ENCODE measurements around the gene CNGA3.

The CNGA3 gene

DNA sequence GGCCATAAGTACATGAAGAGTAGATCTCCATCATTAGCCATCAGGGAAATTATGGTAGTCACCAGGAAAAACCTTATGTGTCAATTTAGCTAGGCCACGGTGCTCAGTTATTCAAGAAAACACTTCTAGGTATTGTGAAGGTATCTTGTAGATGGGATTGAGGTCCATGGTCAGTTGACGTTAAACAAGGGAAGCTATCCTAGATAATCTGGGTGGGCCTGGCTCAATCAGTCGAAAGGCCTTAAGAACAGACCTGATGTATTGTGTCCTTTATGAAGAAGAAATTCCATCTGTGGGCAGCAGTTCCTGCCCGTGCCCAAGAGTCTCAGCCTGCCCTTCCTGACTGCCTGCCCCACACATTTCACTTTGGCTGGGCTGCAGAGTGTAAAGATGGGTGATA is 16.7 kb upstream of the CNGA3 start:
- DNase-seq, result no peak

GRCh38 chr2:98332989-98333388 is 13.3 kb upstream of the CNGA3 start:
- DNase-seq, result no peak

DNA sequence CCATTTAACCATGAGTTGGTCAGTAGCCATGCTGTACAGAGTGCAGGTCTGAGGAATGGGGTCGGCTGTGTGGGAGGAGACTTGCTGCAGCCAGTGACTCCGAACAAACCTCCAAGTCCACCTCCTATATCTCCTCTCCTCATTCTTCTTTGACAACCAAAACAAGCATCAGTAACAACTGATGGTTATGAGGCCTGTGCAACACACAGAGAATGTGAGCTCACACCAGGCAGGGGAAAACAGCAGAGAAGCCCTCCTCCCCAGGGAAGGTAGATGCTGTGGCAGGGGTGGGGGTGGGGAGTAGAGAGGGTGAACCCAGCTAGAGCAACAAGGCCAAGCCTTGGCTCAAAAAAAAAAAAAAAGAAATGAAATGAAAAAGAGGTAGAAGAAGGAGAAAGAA is 12.3 kb upstream of the CNGA3 start:
- DNase-seq, result no peak

DNA sequence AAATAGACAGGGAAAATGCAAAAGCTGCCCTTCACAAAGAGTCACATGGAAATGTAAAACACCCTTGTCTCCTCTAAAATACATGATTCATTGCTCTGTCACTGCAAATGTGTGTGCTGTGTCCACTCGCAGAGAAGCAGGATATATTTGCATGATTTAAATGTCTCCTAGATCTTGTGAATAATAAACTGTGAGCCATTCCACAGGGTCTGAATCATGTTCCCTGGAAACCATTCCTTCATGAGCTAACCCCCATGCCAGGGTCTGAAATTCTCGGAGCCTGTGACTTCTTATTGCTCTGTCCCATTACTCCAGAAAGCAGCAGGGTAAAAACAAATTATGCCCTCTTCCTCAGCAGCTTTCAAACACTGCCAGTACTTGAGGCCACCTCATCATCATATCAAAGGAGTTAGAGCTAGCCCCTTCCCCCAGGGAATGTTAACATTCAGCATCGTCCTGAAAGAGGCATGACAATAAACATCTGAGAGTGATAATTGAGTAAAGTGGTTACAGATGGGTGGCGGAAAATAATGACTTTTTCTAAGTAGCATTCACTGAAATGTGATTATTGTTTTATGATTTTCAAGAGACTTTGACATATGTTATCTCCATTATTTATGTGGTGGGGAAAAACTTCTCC is 11.7 kb upstream of the CNGA3 start:
- DNase-seq, result no peak

GRCh38 chr2:98335271-98335670 is 11.0 kb upstream of the CNGA3 start:
- DNase-seq, result no peak

DNA sequence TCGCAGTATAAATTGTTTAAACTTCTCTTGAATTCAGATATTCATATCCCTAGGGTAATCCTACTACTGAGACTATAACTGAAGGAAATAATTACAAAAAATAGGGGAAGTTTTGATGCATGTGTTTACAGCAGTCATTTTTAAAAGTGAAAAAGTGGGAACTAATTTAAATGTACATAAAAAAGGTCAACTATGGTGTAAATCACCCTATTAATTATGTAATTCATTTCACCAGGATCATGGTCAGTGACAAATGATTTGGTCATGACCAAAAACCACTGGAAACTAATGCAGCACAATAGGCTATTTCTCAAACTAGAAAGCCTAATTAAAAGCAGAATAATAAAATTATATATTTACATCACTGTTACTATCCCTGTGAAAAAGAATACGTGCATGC is 5.0 kb upstream of the CNGA3 start:
- DNase-seq, result no peak

- DNase-seq, result no peak
Observed at GRCh38 chr2:98343285-98343684, 3.0 kb upstream of the CNGA3 start.

GRCh38 chr2:98347298-98348065 is 1.2 kb downstream of the CNGA3 start:
- no peak for DNase-seq

- no peak for DNase-seq
Observed at GRCh38 chr2:98348066-98348561, 1.9 kb downstream of the CNGA3 start.

DNA sequence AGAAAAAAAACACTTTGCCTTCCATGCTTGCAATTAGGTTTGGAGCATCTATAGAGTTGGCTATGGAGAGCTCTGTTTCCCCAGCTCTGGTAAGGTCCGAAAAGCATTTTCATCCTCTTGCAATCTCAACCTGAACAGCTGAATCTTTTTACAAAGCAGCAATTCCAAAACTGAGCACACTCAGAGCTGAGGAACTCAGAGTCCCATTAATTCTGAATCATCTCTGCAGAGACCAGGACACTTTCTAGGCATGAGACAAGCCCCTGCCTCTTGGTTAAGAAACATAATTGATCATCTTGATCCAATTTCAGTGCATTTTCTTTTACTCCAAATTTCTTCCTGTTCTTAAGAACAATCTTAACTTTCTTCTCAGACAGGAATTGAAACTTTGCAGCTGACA is 4.2 kb downstream of the CNGA3 start:
- no peak for DNase-seq

DNA sequence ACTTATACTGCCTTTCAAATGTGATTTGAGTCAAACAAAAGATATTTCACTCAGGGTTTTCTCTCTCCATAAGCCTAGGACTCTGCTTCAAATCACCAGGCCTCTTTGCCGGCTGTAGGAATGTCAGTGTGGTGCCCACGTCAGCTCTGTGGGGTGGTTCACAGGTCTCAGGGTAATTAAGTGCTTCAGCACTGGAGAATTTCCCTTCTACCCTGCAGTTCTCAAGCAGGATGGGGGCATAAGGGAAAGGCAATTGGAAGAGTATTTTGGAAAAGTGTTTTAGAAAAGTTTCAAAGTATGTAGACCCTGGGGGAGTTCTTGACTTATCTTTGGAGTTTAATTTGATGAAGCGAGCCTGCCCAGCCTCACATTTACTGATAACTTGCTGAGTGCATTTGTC is 9.6 kb downstream of the CNGA3 start:
- DNase-seq, result no peak

DNA sequence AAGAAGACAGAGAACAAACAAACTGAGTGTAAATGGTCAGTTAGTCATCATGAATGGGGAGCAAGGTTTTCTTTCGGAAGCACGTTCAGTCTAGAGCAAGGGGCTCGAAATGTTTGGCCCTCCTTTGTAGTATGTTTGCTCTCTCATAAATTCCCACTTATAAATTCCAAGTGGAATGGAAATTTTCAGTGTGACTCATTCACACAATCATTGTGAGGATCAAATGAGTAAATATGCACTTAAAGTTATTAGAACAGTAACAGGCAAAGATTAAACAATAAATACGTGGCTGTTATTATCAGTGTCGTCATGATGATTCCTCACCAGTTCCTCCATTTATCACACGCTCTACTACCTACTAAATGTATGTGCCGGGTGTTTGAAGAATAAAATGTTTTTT is 10.5 kb downstream of the CNGA3 start:
- no peak for DNase-seq

DNA sequence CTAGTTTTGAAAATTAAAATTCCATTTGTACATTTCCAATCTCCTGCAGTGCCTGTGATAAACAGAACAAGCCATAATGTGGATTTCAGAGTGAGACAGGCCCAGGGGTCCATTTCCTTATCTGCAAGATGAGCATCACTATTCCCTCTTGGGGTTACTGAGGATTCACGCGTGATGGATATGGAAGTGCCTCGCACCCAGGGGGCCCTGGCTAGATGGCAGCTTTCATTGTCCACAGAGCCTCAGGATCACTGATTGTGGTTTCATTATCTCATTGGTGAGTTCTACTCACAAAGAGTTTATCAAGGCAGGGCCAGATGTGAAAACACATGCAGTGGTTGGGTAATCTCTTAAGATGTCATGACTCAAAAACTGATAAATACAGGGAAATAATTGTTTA is 11.6 kb downstream of the CNGA3 start:
- DNase-seq, result no peak

GRCh38 chr2:98359986-98360385 is 13.7 kb downstream of the CNGA3 start:
- no peak for DNase-seq

DNA sequence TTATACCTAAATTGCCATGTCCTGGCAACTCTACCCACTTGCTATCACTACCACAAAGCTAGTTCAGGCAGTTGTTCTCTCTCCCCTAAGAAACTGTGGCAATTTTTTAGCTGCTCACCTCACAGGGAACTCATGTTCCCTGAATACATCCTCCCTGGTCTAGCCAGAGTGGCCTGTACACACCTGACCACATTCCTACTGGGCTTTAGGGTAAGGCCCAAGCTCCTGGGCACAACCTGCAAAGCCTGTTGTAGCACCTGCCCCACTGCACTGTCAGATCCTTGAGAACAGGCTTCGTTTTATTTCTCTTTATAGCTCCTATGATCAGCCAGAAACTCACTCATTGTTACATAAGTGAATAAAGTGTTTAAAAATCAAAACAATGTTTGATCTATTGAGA is 21.5 kb downstream of the CNGA3 start:
- no peak for DNase-seq

DNA sequence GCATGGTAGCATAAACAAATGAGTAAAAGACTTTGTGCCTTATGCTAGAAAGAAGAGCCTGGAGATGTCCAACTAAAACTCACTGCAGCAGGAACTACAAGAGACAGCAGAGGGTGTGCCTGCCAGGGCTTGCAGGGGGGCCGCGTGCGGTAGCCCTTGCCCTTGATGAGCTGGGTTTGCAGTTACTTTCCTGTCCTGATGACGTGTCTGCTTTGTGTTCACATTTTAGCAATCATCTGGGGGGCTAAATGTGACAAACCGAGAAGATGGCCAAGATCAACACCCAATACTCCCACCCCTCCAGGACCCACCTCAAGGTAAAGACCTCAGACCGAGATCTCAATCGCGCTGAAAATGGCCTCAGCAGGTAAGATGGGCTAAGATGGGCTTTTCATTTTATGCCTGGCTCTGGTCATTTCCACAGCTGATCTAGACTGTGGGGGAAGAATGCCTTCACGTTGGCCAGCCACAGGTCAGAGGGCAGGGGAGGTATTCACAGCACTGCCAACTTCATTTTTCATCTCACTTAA is 23.5 kb downstream of the CNGA3 start:
- DNase-seq, result no peak

- DNase-seq, result no peak
Observed at GRCh38 chr2:98372121-98372520, 25.9 kb downstream of the CNGA3 start.

DNA sequence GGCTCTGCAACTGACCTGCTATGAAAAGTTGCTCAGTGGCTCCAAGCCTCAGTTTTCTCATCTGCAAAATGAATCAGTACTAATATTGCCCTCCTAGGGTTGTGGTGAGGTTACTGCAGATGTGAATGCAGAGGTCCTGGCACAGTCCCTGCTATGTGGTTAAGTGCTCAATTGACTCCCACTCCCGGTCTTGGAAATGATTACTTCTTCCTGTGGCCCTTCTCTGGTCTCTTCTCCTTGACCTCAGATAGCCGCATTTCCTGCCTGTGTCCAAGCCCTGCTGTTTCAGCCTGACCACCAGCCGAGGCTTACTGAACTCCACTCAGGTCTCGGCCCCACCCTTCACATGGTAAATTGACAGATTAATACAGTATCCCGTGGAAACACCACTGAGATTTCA is 26.3 kb downstream of the CNGA3 start:
- DNase-seq, result no peak

GRCh38 chr2:98374286-98374685 is 28.0 kb downstream of the CNGA3 start:
- no peak for DNase-seq

- DNase-seq, result no peak
Observed at GRCh38 chr2:98374958-98375570, 28.8 kb downstream of the CNGA3 start.

DNA sequence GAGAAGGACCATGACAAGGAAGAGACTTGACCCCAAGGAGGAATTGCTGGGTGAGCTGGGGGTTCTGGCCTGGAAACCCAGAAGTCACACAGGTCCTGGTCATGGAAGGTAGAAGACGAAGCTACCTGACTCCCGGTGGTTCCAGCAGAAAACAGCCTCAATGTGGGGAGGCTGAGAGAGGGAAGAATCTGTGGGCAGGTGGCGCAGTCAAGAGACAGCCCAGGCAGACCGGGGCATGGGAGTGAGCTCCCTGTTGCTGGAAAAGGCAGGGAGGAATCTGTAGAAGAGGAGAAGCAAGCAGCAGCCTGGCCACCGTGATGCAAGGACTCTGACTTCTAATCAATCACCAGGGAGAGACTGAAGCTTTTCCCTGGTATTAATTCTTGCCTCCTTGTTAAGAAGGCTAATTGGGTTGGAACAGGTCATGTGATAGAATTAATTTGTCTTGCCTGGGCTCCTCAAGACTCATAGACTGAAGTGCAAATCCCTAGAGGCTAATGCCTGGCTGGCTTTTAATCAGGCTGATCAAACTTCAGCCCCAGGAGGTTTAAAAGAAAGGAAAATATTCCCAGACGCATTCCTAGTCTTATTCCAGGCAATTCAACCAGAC is 30.1 kb downstream of the CNGA3 start:
- no peak for DNase-seq

DNA sequence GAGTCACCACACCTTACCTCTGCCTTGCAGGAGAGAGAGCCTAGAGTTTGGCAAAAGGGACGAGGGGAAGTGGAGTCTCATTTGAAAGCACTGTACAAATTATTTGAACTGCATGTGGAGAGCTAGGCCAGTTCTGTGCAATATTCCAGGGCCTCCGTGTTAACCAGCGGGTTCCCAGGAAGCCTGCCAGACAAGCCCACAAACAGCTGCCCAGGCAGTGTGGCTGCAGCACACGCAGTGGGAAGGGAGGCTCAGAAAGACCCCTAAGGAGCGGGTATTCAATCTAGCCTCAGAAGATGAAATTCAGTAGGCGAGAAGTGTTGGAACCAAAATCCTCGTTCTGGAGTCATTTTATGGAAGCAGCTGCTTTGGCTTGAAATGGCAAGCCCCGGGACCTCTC is 30.7 kb downstream of the CNGA3 start:
- no peak for DNase-seq

DNA sequence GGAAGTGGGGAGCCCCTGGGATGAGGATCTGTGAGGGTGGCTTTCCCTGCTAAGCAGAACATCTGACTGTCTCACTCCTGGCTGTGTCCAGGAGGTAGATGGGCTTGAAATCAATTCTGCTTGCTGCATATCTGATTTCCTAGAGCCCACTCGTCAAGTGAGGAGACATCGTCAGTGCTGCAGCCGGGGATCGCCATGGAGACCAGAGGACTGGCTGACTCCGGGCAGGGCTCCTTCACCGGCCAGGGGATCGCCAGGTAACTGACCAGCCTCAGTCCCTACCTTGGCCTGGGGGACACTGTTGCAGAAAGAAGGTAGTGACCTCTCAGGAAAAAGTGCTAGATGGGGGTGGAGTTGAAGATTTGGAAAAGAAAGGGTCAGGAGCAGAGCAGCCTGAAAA is 31.3 kb downstream of the CNGA3 start:
- no peak for DNase-seq

- no peak for DNase-seq
Observed at GRCh38 chr2:98378196-98378595, 31.9 kb downstream of the CNGA3 start.
